Measurements from ENCODE around the gene FIBCD1.
"Not testable (repeated sequence)": the region's sequence is repeated elsewhere in the genome, so short reads cannot be mapped to it uniquely, and the experiment has no call there.

GRCh38 chr9:130954925-130955324, 15.9 kb upstream of the FIBCD1 start:
- TF ChIP-seq CTCF, POLR2A (IDR thresholded peaks at IDR 0.05): not testable (repeated sequence)
